C4-2B (cell line): Measurements from ENCODE around the gene NOTUM.

Source experiments
- CTCF ChIP-seq: fragments of 450-650 bp; conservative IDR thresholded peaks from 2 replicates; pipeline ENCODE4 v1.5.1; 2017; ENCODE audit warnings: mild to moderate bottlenecking
- ZFX ChIP-seq: fragments of 450-650 bp; IDR thresholded peaks from 2 replicates; pipeline ENCODE4 v1.6.1; 2017

- TF ChIP-seq CTCF, result no peak
- no peak for TF ChIP-seq ZFX
Observed at GRCh38 chr17:81980707-81981343, 19.8 kb upstream of the NOTUM start.
